Sigmoid colon (tissue), 7 donors: Measurements from ENCODE around the gene NUDT16L1. TPM values are rescaled to one million over a fixed set of nuclear protein-coding genes. Genes with fewer than 3 reads are reported as not detected.

Experiments
- DNase-seq: peaks from one replicate; pipeline ENCODE4 v3.0.0-alpha.2; 2019
- H3K27ac ChIP-seq, 4 donors: fragments of 200-600 bp; sonication (generic); one replicate each; pipeline ENCODE4 v1.5.1; 2016 to 2019; ENCODE audit warnings: mild to moderate bottlenecking in 1 of 4
- H3K27me3 ChIP-seq, 3 donors: fragments of 200-600 bp; sonication (generic); one replicate each; pipeline ENCODE4 v1.5.1; 2019; ENCODE audit warnings: mild to moderate bottlenecking in 1 of 3
- H3K36me3 ChIP-seq, 4 donors: fragments of 200-600 bp; sonication (generic); one replicate each; pipeline ENCODE4 v1.5.1; 2016 to 2019
- H3K4me1 ChIP-seq, 4 donors: fragments of 200-600 bp; sonication (generic); one replicate each; pipeline ENCODE4 v1.5.1; 2017 to 2019
- H3K4me3 ChIP-seq, 4 donors: fragments of 200-600 bp; sonication (generic); one replicate each; pipeline ENCODE4 v1.5.1; 2017 to 2019; ENCODE audit warnings: mild to moderate bottlenecking in 2 of 4, moderate library complexity in 1 of 4
- H3K9me3 ChIP-seq, 4 donors: fragments of 200-600 bp in 3 of 4; sonication (generic) in 3 of 4; one replicate each; pipeline versions ENCODE4 v1.5.1 to v1.6.1; 2013 to 2019
- CTCF ChIP-seq, 4 experiments: fragments of 450-650 bp in 3 of 4; fragments of 200-600 bp in 1 of 4; IDR thresholded peaks; one replicate each; pipeline ENCODE4 v1.5.1; 2016 to 2019; ENCODE audit warnings: antibody characterized with exemption in 4 of 4, mild to moderate bottlenecking in 3 of 4, moderate library complexity in 2 of 4
- EP300 ChIP-seq, 4 donors: sonication (generic); formaldehyde crosslinking; IDR thresholded peaks; one replicate each; pipeline ENCODE4 v1.6.1; 2017; ENCODE audit warnings: antibody characterized with exemption in 4 of 4
- POLR2A ChIP-seq, 2 donors: fragments of 450-650 bp; IDR thresholded peaks; one replicate each; pipeline ENCODE4 v1.6.1; 2016; ENCODE audit warnings: antibody characterized with exemption in 2 of 2, mild to moderate bottlenecking in 2 of 2, moderate library complexity in 2 of 2
- POLR2AphosphoS5 ChIP-seq, 4 donors: sonication (generic); formaldehyde crosslinking; IDR thresholded peaks; one replicate each; pipeline ENCODE4 v1.6.1; 2017; ENCODE audit warnings: antibody characterized with exemption in 4 of 4
- whole genome bisulfite sequencing, 2 donors: extraction: QIAGEN DNeasy Blood & Tissue Kit; methylation state at CpG; one replicate each; pipeline ENCODE4 v1.1.7; 2013; 5-methylcytosine and 5-hydroxymethylcytosine counted together
- intact Hi-C: fragments of 100-400 bp; cut with DNase I; formaldehyde crosslinking; loops from one replicate; pipeline ENCODE4 v1.15.1; 2023
- polyA plus RNA-seq, 3 donors: library from polyadenylated mRNA; stranded (reverse); fragments of 200-250 nt; gene quantifications; one replicate each; pipeline ENCODE4 v1.2.3, GENCODE V29; 2013
- total RNA-seq, 4 donors: library from RNA; depleted of rRNA; stranded (reverse); fragments of >200 nt; gene quantifications; one replicate each; pipeline ENCODE4 v1.1.0, GENCODE V29; 2016
- donor health status: healthy with polysubstance abuse.
- donor health status: Bipolar disorder and iron deficiency.
- donor health status: healthy.

The NUDT16L1 gene
- total and polyA plus RNA-seq, 7 donors: 16.6 to 75.1 (median 21.8) TPM

GRCh38 chr16:4724661-4725270 lies 31.4 kb downstream of the NUDT16L1 start:
- TF ChIP-seq POLR2A (IDR thresholded peaks at IDR 0.05) (no peak), POLR2AphosphoS5 (IDR thresholded peaks at IDR 0.05) (no peak), CTCF (IDR thresholded peaks at IDR 0.05) (no peak), EP300 (IDR thresholded peaks at IDR 0.05) (no peak)
- Histone ChIP-seq H3K36me3 (peaks cover 12 to 64% (median 25%) of the 10 kb centered on the region in 4 donors), H3K27ac (no peak overlapping the region), H3K27me3 (no peaks in the 10 kb centered on the region), H3K9me3 (no peaks in the 10 kb centered on the region), H3K4me3 (no peak overlapping the region), H3K4me1 (no peaks in the 10 kb centered on the region)
- 93% methylated on average over 11 of the region's 11 CpGs for WGBS, 2 donors
- DNase-seq: no peak
- intact Hi-C loops: no loop called here

- H3K36me3 ChIP-seq: peaks cover 17 to 83% (median 29%) of the 10 kb centered on the region in 4 donors
Observed at GRCh38 chr16:4726616-4727015, 33.3 kb downstream of the NUDT16L1 start.

GRCh38 chr16:4728676-4729075 lies 35.3 kb downstream of the NUDT16L1 start:
- no peak overlapping the region for H3K4me3 ChIP-seq
- H3K27me3 ChIP-seq: no peaks in the 10 kb centered on the region
- 95 to 96% methylated on average over 8 of the region's 8 CpGs for WGBS, 2 donors
- intact Hi-C loops: no loop called here
- H3K4me1 ChIP-seq: peaks cover 0 to 10% (median 9%) of the 10 kb centered on the region in 4 donors
- no peak overlapping the region for H3K27ac ChIP-seq
- no peaks in the 10 kb centered on the region for H3K9me3 ChIP-seq
- TF ChIP-seq EP300 (IDR thresholded peaks at IDR 0.05): no peak
- no peak for TF ChIP-seq POLR2AphosphoS5 (IDR thresholded peaks at IDR 0.05)
- no peak for TF ChIP-seq CTCF (IDR thresholded peaks at IDR 0.05)
- no peak for TF ChIP-seq POLR2A (IDR thresholded peaks at IDR 0.05)
- DNase-seq: no peak
- peaks cover 17 to 76% (median 29%) of the 10 kb centered on the region in 4 donors for H3K36me3 ChIP-seq

More at GRCh38 chr16:4726616-4727015, 33.3 kb downstream of the NUDT16L1 start:
- DNase-seq: no peak
- H3K4me3 ChIP-seq: no peak overlapping the region
- H3K9me3 ChIP-seq: no peaks in the 10 kb centered on the region
- H3K27ac ChIP-seq: no peak overlapping the region
- intact Hi-C loops: no loop called here
- no peaks in the 10 kb centered on the region for H3K27me3 ChIP-seq
- TF ChIP-seq EP300 (IDR thresholded peaks at IDR 0.05) (no peak), POLR2AphosphoS5 (IDR thresholded peaks at IDR 0.05) (no peak), POLR2A (IDR thresholded peaks at IDR 0.05) (no peak), CTCF (IDR thresholded peaks at IDR 0.05) (no peak)
- no peaks in the 10 kb centered on the region for H3K4me1 ChIP-seq
- 96% methylated on average over 18 of the region's 18 CpGs for WGBS, 2 donors

- WGBS, 2 donors: 97% methylated on average over 15 of the region's 15 CpGs
- Histone ChIP-seq H3K36me3 (peaks cover 17 to 64% (median 29%) of the 10 kb centered on the region in 4 donors), H3K9me3 (no peaks in the 10 kb centered on the region), H3K27ac (no peak overlapping the region), H3K4me1 (peaks cover 0 to 11% (median 10%) of the 10 kb centered on the region in 4 donors), H3K4me3 (no peak overlapping the region), H3K27me3 (no peaks in the 10 kb centered on the region)
- DNase-seq: no peak
- intact Hi-C loops: loop anchor here (10.0 kb wide), 1 partner anchor 225 kb away; the partner anchor contains the start of gene SEC14L5
- no peak for TF ChIP-seq POLR2A (IDR thresholded peaks at IDR 0.05)
- no peak for TF ChIP-seq POLR2AphosphoS5 (IDR thresholded peaks at IDR 0.05)
- no peak for TF ChIP-seq EP300 (IDR thresholded peaks at IDR 0.05)
- no peak for TF ChIP-seq CTCF (IDR thresholded peaks at IDR 0.05)
Observed at GRCh38 chr16:4729876-4730275, 36.5 kb downstream of the NUDT16L1 start.
